ENCODE results near the gene GNB1L.
"Not testable (repeated sequence)": the region's sequence is repeated elsewhere in the genome, so short reads cannot be mapped to it uniquely, and the experiment has no call there.

GNB1L gene

DNA sequence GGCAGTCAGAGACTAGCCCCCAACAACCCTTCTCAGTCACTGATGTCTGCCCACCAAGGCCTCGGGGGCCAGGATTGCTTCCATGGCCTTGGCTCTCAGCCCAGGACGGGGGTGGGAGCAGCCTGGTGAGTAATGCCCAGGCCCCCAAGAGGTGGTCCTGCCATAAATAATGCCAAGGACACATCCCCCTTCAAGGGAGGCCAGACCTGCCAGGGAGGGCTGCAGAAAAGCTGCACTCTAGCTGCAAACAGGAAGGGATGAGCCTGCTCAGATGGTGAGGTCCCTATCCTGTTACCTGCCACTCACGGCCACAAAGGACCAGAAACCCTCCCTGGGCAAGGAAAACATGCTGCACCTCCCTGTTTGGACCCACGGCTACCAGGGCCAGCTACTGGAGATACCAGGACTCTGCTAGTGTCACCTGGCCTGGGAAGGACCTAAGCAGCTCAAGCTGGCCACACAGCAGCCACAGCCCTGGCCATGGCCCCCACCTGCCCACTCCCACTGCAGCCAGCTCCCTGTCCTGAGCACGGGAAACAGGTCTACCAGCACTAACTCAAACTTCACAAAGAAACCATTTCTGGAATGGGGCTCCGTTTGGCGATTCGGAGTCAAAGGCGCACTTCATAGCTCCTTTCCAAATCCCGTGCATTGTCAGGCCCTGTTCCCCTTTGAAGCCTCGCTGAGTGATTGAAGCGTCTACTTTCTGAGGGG lies 12.1 kb downstream of the GNB1L start:
- DNase-seq = no peak

GRCh38 chr22:19841641-19842392 lies 12.9 kb downstream of the GNB1L start:
- DNase-seq = no peak

DNA sequence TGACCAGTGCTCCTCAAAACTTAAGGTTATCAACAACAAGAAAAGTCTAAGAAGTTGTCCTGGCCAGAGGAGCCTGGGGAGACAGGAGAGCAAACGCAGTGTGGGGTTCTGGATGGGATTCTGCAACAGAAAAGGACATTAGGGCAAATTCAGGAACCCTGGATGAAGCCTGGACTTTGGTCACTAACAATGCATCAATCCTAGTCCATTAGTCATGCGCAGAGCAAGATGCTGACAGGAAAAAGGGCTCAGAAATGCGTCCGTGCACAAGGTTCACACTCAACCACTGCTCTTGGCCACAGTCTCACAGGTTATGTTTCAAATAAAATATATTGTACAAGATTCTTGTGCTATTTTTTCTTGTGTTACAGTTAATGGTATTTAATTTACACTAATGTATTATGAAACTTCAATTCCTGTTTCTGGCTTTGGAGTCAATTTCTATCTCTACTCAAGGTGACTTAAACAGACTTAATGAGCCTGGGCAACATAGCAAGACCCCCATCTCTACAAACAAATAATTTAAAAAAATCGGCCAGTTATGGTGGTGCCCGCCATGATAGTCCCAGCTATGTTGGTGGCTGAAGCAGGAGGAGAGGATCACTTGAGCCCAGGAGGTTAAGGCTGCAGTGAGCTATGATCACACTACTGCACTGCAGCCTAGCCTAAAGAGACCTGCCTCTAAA lies 13.6 kb downstream of the GNB1L start:
- no peak for DNase-seq

DNA sequence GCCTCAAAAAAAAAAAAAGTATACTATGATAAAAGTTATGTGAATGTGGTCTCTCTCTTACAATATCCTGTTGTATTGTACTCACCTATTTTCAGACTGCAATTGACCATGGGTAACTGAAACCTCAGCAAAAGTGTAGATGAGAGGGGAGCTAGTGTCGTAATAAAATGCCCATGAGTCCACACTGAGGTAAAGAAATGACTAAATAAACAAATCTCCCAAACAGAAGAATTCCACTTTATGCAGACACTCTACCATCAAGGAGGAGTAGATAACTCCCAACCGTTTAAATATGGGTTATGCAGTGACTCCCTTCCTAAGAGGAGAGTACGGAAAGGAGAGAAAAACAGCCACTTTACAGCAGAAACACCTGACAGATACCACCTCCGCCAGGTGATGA lies 14.6 kb downstream of the GNB1L start:
- DNase-seq = no peak

DNA sequence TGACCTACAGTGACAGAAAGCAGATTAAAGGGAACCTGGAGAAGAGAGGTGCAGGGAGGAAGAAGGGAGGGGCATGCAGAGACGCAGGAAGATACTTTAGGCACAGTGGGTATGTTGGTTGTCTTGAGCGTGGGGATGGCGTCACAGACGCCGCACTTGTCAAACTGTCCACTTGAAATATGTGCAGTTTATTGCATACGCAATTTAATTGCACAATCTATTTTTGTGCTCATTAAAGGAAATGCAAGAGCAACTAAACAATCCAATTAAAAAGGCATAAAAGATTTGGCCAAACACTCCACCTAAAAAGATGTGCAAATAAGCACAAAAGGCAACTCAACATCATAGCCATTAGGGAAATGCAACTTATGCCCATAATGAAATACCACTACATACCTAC lies 16.8 kb downstream of the GNB1L start:
- no peak for DNase-seq

DNA sequence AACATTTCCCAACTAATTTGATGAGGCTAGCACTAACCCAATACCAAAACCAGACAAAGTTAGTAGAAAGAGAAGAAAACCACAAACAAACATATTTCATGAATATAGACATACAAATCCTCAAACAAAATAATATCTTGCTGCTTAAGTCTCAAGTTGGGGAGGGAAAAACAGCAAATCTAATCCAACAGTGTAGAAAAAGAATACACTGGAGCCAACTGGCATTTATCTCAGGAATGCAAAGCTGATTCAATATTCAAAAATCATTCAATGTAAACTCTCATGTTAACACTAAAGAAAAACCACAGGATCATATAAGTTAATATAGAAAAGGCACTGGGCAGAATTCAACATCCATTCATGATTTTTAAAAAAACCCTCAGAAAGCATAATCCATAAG lies 18.2 kb downstream of the GNB1L start:
- DNase-seq = no peak

DNA sequence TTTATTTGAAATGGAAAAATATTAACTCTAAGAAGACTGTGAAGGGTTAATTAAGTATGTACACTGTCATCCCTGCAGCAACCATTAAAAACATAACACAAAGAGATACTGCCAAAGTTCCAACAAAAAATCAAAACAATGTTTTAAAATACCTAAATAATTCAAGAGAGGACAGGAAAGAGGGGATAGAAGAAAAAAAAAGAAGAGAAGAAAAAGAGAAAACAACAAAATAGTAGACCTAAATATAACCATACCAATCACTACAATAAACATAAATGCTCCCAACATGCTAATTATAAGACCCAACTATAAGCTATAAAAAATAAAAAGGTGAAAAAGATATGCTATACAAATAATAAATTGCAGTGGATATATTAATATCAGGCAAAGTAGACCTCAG lies 20.1 kb downstream of the GNB1L start:
- no peak for DNase-seq

- DNase-seq = not testable (repeated sequence)
These were observed 21.3 kb downstream of the GNB1L start for GRCh38 chr22:19833327-19833726.

DNA sequence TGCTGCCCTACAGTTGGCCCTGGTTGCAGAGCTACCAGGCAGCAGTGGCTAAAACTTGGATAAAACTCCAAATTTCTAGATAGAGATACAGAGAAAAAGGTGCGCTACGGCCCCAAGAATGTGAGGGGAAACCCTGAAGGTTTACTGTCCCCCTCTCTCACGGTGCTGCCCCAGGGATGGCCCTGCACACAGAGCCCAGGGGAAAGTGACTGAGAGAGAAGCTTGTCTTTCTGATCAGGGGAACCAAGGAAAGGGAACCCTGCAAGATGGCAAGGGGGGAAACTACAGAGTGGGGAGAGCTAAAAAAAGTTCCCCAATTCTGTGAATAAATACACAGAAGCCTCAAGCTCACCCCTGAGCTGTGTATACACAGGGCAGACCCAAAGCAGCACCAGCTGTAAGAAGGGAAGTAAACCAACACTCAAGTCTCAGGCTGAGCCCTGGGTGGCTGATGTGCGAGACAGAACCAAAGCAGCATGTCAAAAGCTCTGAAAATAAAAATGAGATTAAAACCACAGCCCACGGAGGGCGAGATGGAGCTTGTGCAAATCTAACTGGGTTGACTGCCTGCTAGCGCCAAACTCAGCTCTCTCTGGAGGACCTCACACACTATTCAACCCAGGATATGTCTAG lies 22.1 kb downstream of the GNB1L start:
- peak; percentile 34 for DNase-seq

DNA sequence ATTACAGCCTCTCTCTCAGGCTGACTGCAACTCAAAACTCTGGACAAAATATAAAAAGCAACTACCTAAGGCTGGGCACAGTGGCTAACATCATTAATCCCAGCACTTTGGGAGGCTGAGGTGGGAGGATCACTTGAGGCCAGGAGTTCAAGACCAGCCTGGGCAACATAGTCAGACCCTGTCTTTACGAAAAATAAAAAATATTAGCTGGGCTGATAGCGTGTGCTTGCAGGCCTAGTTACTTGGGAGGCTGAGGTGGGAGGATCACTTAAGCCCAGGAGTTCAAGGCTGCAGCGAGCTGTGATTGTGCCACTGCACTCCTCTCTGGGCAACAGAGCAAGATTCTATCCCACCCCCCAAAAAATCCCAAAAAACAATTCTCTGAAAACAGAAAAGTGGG lies 22.7 kb downstream of the GNB1L start:
- not testable (repeated sequence) for DNase-seq

GRCh38 chr22:19831016-19831415 lies 23.7 kb downstream of the GNB1L start:
- DNase-seq = no peak

DNA sequence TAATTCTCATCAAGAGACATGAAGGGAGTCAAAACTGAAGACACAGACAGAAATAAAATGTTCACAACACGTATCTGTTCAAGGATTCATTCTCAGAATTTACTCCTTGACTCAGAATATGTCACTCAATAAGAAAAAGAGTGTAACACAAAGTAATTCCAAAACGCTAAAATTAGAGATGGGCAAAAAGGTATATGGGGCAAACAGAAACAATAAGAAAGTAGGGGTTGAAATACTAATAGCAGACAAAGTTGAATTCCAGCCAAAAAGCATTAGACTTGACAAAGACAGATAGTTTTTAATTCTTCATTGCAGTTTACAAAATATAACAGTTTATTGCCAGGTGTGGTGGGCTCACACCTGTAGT lies 26.7 kb downstream of the GNB1L start:
- no peak for DNase-seq

- DNase-seq = no peak
These were observed 27.2 kb downstream of the GNB1L start for GRCh38 chr22:19827341-19828034.

DNA sequence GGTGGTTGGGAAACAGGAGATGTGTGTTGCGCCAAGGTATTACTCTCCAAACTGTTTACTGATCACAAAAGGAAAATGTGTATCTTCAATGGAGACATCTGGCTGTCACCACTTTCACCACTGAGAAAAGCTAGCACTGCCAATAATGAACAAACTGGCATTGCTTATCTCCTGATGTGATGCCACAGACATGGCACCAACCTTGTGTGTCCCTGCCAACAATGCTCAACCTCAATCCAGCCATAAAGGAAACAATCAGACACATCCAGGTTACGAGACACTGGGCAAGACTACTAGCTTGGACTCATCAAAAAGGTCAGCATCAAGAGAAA lies 28.1 kb downstream of the GNB1L start:
- no peak for DNase-seq

GRCh38 chr22:19825904-19826618 lies 28.6 kb downstream of the GNB1L start:
- no peak for DNase-seq

DNA sequence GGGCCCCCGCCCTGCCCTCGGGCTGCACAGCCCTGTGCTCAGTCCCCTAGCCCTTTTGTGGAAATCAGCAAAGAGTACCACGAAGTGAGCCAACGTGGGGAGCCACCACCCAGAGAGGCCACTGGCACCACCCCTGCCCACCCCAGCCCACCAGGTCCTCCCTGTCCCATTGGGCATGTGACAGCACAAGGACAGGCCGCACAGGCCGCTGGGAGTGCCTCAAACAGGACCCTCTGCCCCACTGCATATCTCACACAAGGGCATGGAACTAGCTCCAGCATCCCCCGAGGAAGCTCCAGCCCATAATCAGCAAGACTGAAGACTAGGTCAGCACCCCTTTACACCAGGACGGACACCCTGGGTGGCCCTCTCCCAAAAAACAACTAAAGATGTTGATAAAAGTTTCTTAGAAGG lies 29.7 kb downstream of the GNB1L start:
- DNase-seq = no peak

- DNase-seq = peak; percentile 38
These were observed 30.3 kb downstream of the GNB1L start for GRCh38 chr22:19824212-19824925.

DNA sequence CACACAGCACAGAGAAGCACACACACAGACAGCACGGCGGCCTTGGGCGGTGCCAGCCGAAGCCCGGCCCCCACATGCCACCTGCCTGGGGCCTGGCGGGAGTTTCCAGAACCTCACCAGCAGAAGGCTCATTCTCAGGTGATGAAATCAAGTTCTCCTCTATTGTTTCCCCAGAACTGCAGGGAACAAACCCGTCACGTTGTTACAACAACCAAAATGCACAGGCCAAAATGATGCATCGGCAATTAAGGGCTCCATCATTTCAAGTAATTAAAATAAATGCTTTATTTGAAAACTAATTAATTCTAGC lies 30.8 kb downstream of the GNB1L start:
- DNase-seq = no peak

- peak; percentile 40 for DNase-seq
These were observed 31.3 kb downstream of the GNB1L start for GRCh38 chr22:19823191-19823901.

DNA sequence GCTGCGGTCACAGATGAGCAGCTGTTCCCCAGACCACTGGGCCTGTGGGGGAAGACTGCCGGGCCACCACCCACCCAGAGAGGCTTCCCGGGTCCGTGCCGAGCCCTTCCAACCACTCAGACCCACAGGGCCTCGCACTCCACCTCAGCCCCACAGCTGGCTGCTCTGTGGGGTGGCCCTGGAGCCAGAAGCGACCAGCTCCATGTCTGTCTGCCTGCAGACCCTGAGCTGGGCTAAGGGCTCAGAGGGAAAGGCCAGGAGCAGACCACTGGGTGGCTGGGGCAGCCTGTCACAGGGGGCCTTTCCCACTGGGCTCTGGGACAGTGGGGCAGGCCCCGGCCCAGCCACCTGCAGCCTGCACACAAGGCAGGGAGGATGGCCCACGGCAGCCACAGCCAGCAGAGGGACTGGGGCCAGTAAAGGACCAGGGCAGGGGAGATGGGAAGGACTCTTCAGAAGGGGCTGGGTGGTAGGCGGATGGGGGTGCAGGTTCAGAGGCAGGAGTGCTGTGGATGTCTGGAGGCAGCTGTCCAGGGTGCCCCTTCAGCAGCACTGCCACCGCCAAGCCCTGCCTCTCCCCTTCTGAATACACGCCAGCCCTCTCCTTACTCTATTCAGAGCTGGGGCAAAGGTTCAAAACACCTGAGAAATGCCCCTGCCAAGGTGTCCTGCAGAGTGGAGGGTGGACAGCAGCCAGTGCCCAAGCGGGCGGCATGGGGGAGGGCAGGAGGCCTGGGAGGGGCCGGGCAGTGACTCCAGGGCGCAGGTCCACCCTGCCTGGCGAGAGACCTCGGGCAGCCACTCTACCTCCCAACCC lies 32.2 kb downstream of the GNB1L start:
- DNase-seq = peak; percentile 29
